Right cardiac atrium (tissue), 5 donors: ENCODE data around the gene SSX2IP. TPM values are rescaled to one million over a fixed set of nuclear protein-coding genes. Genes with fewer than 3 reads are reported as not detected.
"Not testable (repeated sequence)": the region's sequence is repeated elsewhere in the genome, so short reads cannot be mapped to it uniquely, and the experiment has no call there.

ENCODE experiments used
- ATAC-seq, 2 donors: fragments of 200-7000 bp; cut with Tn5 transposase; one replicate each; pipeline versions ENCODE4 v1.8.0 to v1.9.1; 2020; ENCODE audit warnings: moderate library complexity in 2 of 2, mild to moderate bottlenecking in 1 of 2
- DNase-seq, 3 donors: peaks; one replicate each; pipeline ENCODE4 v3.0.0-alpha.2; 2020
- H3K27ac ChIP-seq: one replicate; pipeline ENCODE4 v1.5.1; 2013; ENCODE audit warnings: mild to moderate bottlenecking, low read length, control low read depth, moderate library complexity
- H3K27me3 ChIP-seq: one replicate; pipeline ENCODE4 v1.6.1; 2013; ENCODE audit not compliant: control insufficient read depth, insufficient read depth
- H3K4me1 ChIP-seq: one replicate; pipeline ENCODE4 v1.6.1; 2013; ENCODE audit warnings: low read length; ENCODE audit not compliant: control insufficient read depth, insufficient read depth
- H3K4me3 ChIP-seq: one replicate; pipeline ENCODE4 v1.5.1; 2013; ENCODE audit warnings: low read length, control low read depth
- H3K9me3 ChIP-seq: one replicate; pipeline ENCODE4 v1.6.1; 2013; ENCODE audit warnings: low read length; ENCODE audit not compliant: control insufficient read depth
- WGBS: extraction: QIAGEN DNeasy Blood & Tissue Kit; methylation state at CpG from one replicate; pipeline ENCODE4 v1.1.7; 2013; 5-methylcytosine and 5-hydroxymethylcytosine counted together
- intact Hi-C, 4 donors: fragments of 100-400 bp; cut with DNase I; formaldehyde crosslinking; loops; one replicate each; pipeline versions ENCODE4 v1.11.0 to v1.14.0; 2022 to 2023
- long read RNA-seq, 4 donors: library from polyadenylated mRNA; unstranded; transcript quantifications; one replicate each; pipeline ENCODE4 v2.0.0, GENCODE V29; 2020 to 2021
- polyA plus RNA-seq: library from polyadenylated mRNA; stranded (reverse); fragments of 200-250 nt; gene quantifications from one replicate; pipeline ENCODE4 v1.2.3, GENCODE V29; 2013
- total RNA-seq, 4 donors: library from RNA; stranded (reverse); fragmentation: NEBNext Ultra II Directional; extraction: Animal tissue kit (Norgen Biotek cat#: 25700); gene quantifications; one replicate each; pipeline ENCODE4 v1.2.1, GENCODE V29; 2021
- donor health status: healthy with polysubstance abuse.
- donor health status: DM: no; HTN: yes; CAD: no.
- donor health status: DM: no; HTN: no; CAD: no.
- donor health status: DM: no; HTN: yes; CAD: no; lungs with severe emphysema.
- donor health status: DM: yes; HTN: yes; CAD: no.

SSX2IP gene
- total RNA-seq (10 to 100 TPM; 18.4 to 28.6 (median 22.8) TPM), polyA plus RNA-seq (7.7 TPM)
- long read RNA-seq, donor 1, full-length matches to known transcripts = 18 of 44 reads
- long read RNA-seq, donor 1, partial matches to known transcripts = 2 of 44 reads
- long read RNA-seq, donor 1, other reads (novel, unspliced or antisense) = 24 of 44 reads
- long read RNA-seq, donor 2, full-length matches to known transcripts = 11 of 25 reads
- long read RNA-seq, donor 2, partial matches to known transcripts = 1 of 25 reads
- long read RNA-seq, donor 2, other reads (novel, unspliced or antisense) = 13 of 25 reads
- long read RNA-seq, donor 3, full-length matches to known transcripts = 19 of 54 reads
- long read RNA-seq, donor 3, partial matches to known transcripts = 4 of 54 reads
- long read RNA-seq, donor 3, other reads (novel, unspliced or antisense) = 31 of 54 reads
- long read RNA-seq, donor 4, full-length matches to known transcripts = 6 of 21 reads
- long read RNA-seq, donor 4, partial matches to known transcripts = 0 of 21 reads
- long read RNA-seq, donor 4, other reads (novel, unspliced or antisense) = 15 of 21 reads

GRCh38 chr1:84690397-84691121, at the start of gene SSX2IP:
TSS of gene SSX2IP (minus strand) at chr1:84690461. CDS start at chr1:84671219, 19,242 bp downstream.
- intact Hi-C loops = no loop called here
- peak within 1 kb of the TSS; percentile 80 for H3K4me3 ChIP-seq
- under 1% methylated on average over 68 of the region's 68 CpGs for WGBS
- DNase-seq (peak; percentile 97 to 100 (median 99)), ATAC-seq (peak; percentile 99 to 100)
- H3K27me3 ChIP-seq = no peaks in the 10 kb centered on the region
- no peaks in the 10 kb centered on the region for H3K4me1 ChIP-seq
- H3K9me3 ChIP-seq = no peaks in the 10 kb centered on the region
- H3K27ac ChIP-seq = peak within 1 kb of the TSS; percentile 49

DNA sequence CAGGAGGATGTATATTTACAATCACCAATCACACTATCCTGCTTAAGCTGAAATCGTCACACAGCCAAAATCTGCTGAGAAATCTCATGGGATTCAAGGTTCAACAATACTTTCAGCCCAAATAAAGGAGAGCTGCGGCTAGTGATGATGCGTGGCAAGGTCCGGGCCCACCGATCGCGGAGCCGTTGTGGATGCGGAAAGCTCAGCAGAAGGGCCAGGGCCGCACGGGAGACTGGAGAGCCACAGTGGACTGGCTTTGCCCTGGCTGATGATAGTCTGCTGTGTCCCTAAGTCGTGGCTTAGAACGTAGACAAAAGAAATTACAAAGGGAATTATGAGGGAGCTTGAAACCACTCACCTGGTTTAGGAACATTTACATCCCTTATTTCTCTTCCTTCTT, 48.0 kb upstream of the SSX2IP start:
- no peak overlapping the region for H3K4me3 ChIP-seq
- WGBS = 94% methylated on average over 13 of the region's 13 CpGs
- ATAC-seq = no peak
- H3K27ac ChIP-seq = no peak overlapping the region
- no peaks in the 10 kb centered on the region for H3K27me3 ChIP-seq
- no peaks in the 10 kb centered on the region for H3K4me1 ChIP-seq
- no peak for DNase-seq
- H3K9me3 ChIP-seq = no peaks in the 10 kb centered on the region
- intact Hi-C loops = no loop called here

GRCh38 chr1:84737590-84737989, 47.3 kb upstream of the SSX2IP start:
- Histone ChIP-seq H3K4me1 (no peaks in the 10 kb centered on the region), H3K27me3 (no peaks in the 10 kb centered on the region), H3K9me3 (no peaks in the 10 kb centered on the region), H3K4me3 (no peak overlapping the region), H3K27ac (no peak overlapping the region)
- intact Hi-C loops = no loop called here
- DNase-seq = no peak
- WGBS = 63% methylated on average over 4 of the region's 4 CpGs
- ATAC-seq = no peak

DNA sequence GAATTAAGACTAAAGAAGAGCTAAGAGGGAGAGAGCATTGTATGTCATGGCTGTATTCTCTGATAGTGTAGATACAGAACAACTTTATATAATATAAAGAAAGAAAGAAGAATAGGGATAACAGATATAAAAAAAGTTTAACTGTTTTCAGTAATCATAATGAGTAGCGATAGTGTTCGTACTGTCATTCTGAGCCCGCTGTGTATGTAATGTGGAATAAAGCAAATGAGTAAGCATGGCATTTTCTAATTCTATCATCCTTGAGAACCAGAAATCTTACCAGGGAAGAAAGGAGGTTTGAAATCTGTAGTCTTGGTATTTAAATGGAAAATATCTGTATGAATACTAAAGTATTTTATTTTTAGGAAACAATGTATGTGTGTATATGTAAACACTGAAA, 46.7 kb upstream of the SSX2IP start:
- no peak overlapping the region for H3K4me3 ChIP-seq
- WGBS = 95% methylated on average over 3 of the region's 3 CpGs
- H3K27me3 ChIP-seq = no peaks in the 10 kb centered on the region
- ATAC-seq = no peak
- no peak for DNase-seq
- no peak overlapping the region for H3K27ac ChIP-seq
- intact Hi-C loops = no loop called here
- no peaks in the 10 kb centered on the region for H3K9me3 ChIP-seq
- no peaks in the 10 kb centered on the region for H3K4me1 ChIP-seq

DNA sequence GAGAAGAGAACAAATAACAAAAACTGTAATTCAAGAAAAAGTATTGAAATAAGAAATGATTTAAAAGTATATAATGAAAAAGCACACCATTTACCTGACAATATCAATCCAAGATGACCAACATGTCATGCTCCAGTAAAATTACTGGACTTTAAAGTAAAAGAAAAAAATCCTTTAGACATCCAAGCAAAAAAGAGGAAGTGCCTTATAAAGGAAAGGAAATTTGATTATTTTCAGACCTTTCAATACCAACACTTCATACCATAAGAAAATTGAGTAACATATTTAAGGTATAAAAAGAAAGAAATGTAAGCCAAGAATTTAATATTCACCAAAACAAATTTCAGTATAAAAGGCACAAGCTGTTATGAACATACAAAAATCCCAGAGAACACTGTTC, 46.2 kb upstream of the SSX2IP start:
- intact Hi-C loops = no loop called here
- no peak overlapping the region for H3K4me3 ChIP-seq
- no peak overlapping the region for H3K27ac ChIP-seq
- ATAC-seq = no peak
- H3K27me3 ChIP-seq = no peaks in the 10 kb centered on the region
- no peaks in the 10 kb centered on the region for H3K4me1 ChIP-seq
- DNase-seq = no peak
- no peaks in the 10 kb centered on the region for H3K9me3 ChIP-seq

- WGBS = 76% methylated on average over 1 of the region's 1 CpG
- H3K4me3 ChIP-seq = no peak overlapping the region
- no peaks in the 10 kb centered on the region for H3K27me3 ChIP-seq
- H3K4me1 ChIP-seq = no peaks in the 10 kb centered on the region
- no peak for ATAC-seq
- H3K27ac ChIP-seq = no peak overlapping the region
- H3K9me3 ChIP-seq = no peaks in the 10 kb centered on the region
- intact Hi-C loops = no loop called here
- no peak for DNase-seq
Observed at GRCh38 chr1:84735483-84735882, 45.2 kb upstream of the SSX2IP start.

DNA sequence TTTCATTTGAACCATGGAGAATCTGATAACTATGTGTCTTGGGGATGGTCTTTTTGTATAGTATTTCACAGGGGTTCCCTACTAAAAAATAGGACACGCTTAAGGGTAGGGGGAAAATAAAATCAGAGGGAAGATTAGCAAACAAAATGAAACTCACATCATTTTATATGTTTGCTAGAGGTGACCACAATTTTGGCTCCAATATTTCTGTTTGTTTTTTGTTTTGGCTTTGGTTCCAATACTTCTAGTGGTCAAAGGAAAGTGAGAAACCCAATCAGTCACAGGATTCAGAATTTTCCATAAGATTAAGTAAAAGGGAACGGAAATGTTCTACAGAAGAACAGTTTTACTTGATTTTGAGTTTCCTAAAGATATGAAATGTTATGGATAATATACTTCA, 42.3 kb upstream of the SSX2IP start:
- no peak overlapping the region for H3K4me3 ChIP-seq

GRCh38 chr1:84731519-84731918, 41.3 kb upstream of the SSX2IP start:
- DNase-seq (no peak), ATAC-seq (no peak)
- Histone ChIP-seq H3K27ac (no peak overlapping the region), H3K9me3 (no peaks in the 10 kb centered on the region), H3K4me3 (no peak overlapping the region), H3K27me3 (no peaks in the 10 kb centered on the region), H3K4me1 (no peaks in the 10 kb centered on the region)
- intact Hi-C loops = no loop called here

More for the DNA sequence above, 42.3 kb upstream of the SSX2IP start:
- H3K9me3 ChIP-seq = no peaks in the 10 kb centered on the region
- no peaks in the 10 kb centered on the region for H3K4me1 ChIP-seq
- 47% methylated on average over 2 of the region's 2 CpGs for WGBS
- ATAC-seq (no peak), DNase-seq (no peak)
- no peak overlapping the region for H3K27ac ChIP-seq
- no peaks in the 10 kb centered on the region for H3K27me3 ChIP-seq
- intact Hi-C loops = no loop called here

DNA sequence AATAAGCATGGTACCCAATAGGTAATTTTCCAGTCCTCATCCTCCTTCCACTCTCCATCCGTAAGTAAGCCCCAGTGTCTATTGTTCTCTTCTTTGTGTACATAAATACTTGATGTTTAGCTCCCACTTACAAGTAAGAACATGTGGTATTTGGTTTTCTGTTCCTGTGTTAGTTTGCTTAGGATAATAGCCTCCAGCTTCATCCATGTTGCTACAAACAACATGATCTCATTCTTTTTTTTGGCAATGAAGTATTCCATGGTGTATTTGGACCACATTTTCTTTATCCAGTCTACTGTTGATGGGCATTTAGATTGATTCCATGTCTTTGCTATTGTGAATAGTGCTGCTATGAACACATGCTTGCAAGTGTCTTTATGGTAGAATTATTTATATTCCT, 37.5 kb upstream of the SSX2IP start:
- not testable (repeated sequence) for H3K27ac ChIP-seq

GRCh38 chr1:84726593-84727499, 36.6 kb upstream of the SSX2IP start:
- no peaks in the 10 kb centered on the region for H3K4me1 ChIP-seq
- no peak overlapping the region for H3K4me3 ChIP-seq
- ATAC-seq = no peak
- no peak overlapping the region for H3K27ac ChIP-seq
- H3K27me3 ChIP-seq = no peaks in the 10 kb centered on the region
- DNase-seq = no peak
- 63% methylated on average over 2 of the region's 2 CpGs for WGBS
- intact Hi-C loops = no loop called here
- no peaks in the 10 kb centered on the region for H3K9me3 ChIP-seq

More for the DNA sequence above, 37.5 kb upstream of the SSX2IP start:
- ATAC-seq, H3K4me3 ChIP-seq, H3K9me3 ChIP-seq, H3K4me1 ChIP-seq, DNase-seq, H3K27me3 ChIP-seq, intact Hi-C loops: not testable (repeated sequence)
- WGBS = 46% methylated on average over 1 of the region's 1 CpG
